ENCODE measurements around the gene SFMBT2. TPM values are rescaled to one million over a fixed set of nuclear protein-coding genes. Genes with fewer than 3 reads are reported as not detected.

SFMBT2 gene
- total RNA-seq, 1 experiment from 2014 or later, result 0.05 TPM

DNA sequence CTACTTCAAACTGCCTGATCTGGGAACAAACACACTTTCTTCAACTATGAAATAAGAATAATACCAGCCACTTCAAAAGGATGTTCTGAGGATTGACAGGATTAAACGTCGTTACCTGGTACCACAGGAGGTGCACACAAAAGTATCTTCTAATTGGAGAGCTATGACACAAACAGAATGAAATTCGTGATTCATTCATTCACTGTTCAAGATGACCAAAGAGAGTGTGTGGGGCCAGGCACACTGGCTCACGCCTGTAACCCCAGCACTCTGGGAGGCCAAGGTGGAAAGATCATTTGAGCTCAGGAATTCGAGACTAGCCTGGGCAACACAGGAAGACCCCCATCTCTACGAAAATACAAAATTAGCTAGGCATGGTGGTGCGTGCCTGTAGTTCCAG lies 50.9 kb downstream of the SFMBT2 start:
- H3K4me1 ChIP-seq (replicated peaks), result peaks cover 12% of the 10 kb centered on the region; the same call in 1 of the 2 replicates
- no peak overlapping the region for H3K27ac ChIP-seq
- no peaks in the 10 kb centered on the region for H3K9me3 ChIP-seq (replicated peaks)
- no peaks in the 10 kb centered on the region for H3K27me3 ChIP-seq (replicated peaks)
- no peak overlapping the region for H3K4me3 ChIP-seq
- H3K36me3 ChIP-seq, result no peaks in the 10 kb centered on the region
- DNase-seq (ENCODE audit: low read depth in 1 of 2, low spot score in 2 of 2), result no peak

DNA sequence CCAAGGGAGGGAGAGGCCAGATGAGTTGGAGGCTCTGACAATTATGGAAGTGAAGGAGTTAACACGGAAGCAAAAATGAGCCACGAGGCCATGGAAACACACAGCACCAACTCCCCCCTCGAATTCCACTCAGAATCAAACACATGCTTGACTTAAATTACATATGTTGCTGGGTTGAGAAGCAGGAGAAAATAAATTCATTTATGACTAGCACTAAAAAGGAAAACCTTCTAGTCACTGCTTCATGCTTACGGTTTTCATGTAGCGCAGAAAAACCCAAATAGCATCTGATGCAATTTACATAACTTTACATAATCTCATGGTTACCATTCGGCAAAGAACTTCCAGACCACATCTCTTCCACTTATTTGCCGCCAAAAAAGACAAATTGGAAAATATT lies 51.5 kb downstream of the SFMBT2 start:
- Histone ChIP-seq H3K4me3 (no peak overlapping the region), H3K27ac (no peak overlapping the region), H3K4me1 (replicated peaks) (peaks cover 12% of the 10 kb centered on the region), H3K9me3 (replicated peaks) (no peaks in the 10 kb centered on the region), H3K27me3 (replicated peaks) (no peaks in the 10 kb centered on the region), H3K36me3 (no peaks in the 10 kb centered on the region)
- DNase-seq (ENCODE audit: low read depth in 1 of 2, low spot score in 2 of 2), result no peak

DNA sequence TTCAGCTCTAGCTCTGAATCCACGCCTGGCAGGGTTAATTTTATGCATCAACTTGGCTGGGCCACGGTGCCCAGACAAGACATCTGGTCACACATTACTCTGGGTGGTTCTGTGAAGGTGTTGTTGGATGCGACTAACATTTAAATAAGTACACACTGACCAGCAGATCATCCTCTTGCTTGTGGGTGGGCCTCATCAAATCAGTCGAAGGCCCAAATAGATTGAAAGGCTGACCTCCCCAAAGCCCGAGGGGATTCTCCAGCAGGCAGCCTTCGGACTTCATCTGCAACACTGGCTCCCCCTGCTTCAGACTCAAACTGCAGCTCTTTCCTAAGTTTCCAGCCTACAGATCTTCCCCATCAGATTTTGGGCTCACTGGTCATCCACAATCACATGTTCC lies 53.6 kb downstream of the SFMBT2 start:
- H3K4me3 ChIP-seq, result no peak overlapping the region
- H3K27me3 ChIP-seq (replicated peaks), result no peaks in the 10 kb centered on the region
- DNase-seq (ENCODE audit: low read depth in 1 of 2, low spot score in 2 of 2), result no peak
- H3K36me3 ChIP-seq, result no peaks in the 10 kb centered on the region
- H3K27ac ChIP-seq, result no peak overlapping the region
- no peaks in the 10 kb centered on the region for H3K9me3 ChIP-seq (replicated peaks)
- H3K4me1 ChIP-seq (replicated peaks), result peaks cover 8% of the 10 kb centered on the region

DNA sequence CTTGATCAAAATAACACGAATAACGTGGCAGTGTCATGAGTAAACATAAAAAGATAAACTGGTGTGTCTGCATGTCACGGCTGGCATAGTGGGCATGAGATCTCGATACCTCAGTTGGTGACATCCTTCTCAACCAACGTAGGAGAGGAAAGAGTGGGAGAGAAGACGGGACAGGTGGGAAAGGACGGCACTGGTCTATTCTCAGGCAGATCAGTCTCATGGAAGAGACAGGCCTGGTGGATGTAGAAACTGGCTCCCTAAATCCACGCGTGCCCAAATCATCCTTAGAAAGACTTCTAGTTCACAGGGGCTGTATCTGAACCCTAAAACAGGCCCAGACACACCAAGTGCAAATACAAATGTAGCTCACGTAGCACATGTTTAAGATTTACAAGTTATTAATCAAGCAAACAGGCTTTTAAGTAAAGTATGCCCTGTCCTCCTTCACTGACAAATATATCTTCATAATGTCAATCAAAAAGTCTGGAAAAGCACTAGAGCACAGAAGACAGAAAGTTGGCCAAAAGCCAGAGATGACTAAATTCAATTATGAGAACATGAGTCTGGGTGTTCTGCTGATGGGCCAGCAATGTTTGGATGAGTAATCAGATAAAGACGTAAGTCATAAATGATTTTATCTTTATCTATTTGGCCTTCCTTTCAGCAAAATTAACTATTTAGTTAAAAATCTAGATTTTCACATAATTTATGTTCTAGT lies 56.3 kb downstream of the SFMBT2 start:
- DNase-seq (ENCODE audit: low read depth in 1 of 2, low spot score in 2 of 2), result peak in 1 of 2 experiments; percentile 28

DNA sequence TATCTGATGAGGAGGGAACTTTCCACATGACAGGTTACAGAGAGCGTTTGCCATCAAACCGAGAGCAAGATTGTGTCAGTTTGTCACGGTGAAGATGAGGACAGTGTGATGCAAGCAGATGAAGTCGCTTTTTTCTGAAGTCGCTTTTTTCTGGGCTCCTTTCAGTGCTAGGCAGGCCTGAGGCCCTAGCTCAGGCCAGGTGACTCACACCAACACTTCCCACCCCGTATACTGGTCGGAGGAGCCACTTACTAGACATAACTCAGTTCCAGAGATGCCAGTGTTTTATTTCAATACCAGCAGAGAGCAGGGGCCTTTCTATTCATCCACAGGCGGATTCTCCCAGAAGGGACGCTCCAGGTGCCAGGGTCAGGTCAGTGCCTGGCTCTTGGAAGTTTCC lies 58.9 kb downstream of the SFMBT2 start:
- no peaks in the 10 kb centered on the region for H3K27me3 ChIP-seq (replicated peaks)
- no peaks in the 10 kb centered on the region for H3K36me3 ChIP-seq
- H3K9me3 ChIP-seq (replicated peaks), result no peaks in the 10 kb centered on the region
- H3K4me1 ChIP-seq (replicated peaks), result no peaks in the 10 kb centered on the region; the same call in 1 of the 2 replicates
- no peak overlapping the region for H3K27ac ChIP-seq
- no peak for DNase-seq (ENCODE audit: low read depth in 1 of 2, low spot score in 2 of 2)
- no peak overlapping the region for H3K4me3 ChIP-seq

More for the DNA sequence above, 56.3 kb downstream of the SFMBT2 start:
- H3K4me3 ChIP-seq, result no peak overlapping the region
- no peaks in the 10 kb centered on the region for H3K27me3 ChIP-seq (replicated peaks)
- H3K27ac ChIP-seq, result no peak overlapping the region
- no peaks in the 10 kb centered on the region for H3K36me3 ChIP-seq
- H3K9me3 ChIP-seq (replicated peaks), result no peaks in the 10 kb centered on the region
- peaks cover under 1% of the 10 kb centered on the region; the same call in 1 of the 2 replicates for H3K4me1 ChIP-seq (replicated peaks)

DNA sequence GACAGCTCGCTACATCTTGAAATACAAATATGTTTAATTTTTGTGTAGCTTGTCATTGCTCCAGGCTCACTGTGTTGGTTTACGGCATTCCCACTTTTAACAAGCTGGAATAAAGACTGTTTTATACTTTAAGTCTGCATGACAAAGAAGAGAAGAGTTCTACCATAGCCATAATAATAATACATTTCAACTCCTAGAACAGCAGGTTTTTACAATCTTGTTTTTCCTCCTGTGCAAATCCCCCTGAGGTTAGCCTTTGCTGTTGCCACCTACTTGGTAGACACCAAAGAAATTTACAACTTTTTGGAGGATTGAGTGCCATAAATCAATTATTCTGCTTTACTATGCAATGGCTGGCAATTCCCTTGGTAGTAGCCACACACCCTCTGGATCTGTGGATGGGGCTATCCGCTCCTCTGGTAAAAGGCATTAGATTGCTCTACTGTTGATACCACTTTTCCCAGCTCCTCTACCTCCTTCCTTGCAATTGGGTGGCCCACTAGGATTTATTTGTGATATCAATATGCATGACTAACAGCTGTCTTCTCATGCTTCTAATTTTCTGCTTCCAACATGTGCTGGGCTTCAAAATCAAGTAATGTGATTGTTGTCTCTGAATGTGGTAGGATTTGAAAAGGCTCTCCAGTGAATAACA lies 60.2 kb downstream of the SFMBT2 start:
- H3K36me3 ChIP-seq, result no peaks in the 10 kb centered on the region
- no peak overlapping the region for H3K4me3 ChIP-seq
- no peaks in the 10 kb centered on the region for H3K9me3 ChIP-seq (replicated peaks)
- DNase-seq (ENCODE audit: low read depth in 1 of 2, low spot score in 2 of 2), result no peak
- no peaks in the 10 kb centered on the region for H3K27me3 ChIP-seq (replicated peaks)
- no peaks in the 10 kb centered on the region; the same call in 1 of the 2 replicates for H3K4me1 ChIP-seq (replicated peaks)
- no peak overlapping the region for H3K27ac ChIP-seq

DNA sequence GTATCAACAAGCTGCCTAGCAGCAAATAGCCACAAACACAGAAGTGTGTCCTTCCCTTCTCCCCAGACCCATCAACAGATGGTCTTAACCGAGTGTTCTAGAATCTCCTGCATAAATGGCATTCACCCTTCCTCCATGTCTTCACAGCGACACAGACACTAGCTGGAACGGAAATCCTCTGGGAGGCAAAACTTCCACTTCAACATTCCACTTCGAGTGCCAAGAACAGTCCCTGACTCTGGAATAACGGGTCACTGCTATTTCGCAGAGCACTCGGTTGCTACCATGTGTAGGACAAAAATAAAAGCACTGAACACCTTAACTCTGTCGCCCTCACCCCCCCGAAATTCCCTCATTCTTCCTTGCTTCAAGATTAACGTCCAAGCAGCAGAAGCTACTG lies 65.1 kb downstream of the SFMBT2 start:
- peaks cover 3% of the 10 kb centered on the region; the same call in 1 of the 2 replicates for H3K9me3 ChIP-seq (replicated peaks)
- H3K27ac ChIP-seq, result no peak overlapping the region
- DNase-seq (ENCODE audit: low read depth in 1 of 2, low spot score in 2 of 2), result no peak
- no peak overlapping the region for H3K4me3 ChIP-seq
- H3K36me3 ChIP-seq, result no peaks in the 10 kb centered on the region
- no peaks in the 10 kb centered on the region for H3K4me1 ChIP-seq (replicated peaks)
- no peaks in the 10 kb centered on the region for H3K27me3 ChIP-seq (replicated peaks)

DNA sequence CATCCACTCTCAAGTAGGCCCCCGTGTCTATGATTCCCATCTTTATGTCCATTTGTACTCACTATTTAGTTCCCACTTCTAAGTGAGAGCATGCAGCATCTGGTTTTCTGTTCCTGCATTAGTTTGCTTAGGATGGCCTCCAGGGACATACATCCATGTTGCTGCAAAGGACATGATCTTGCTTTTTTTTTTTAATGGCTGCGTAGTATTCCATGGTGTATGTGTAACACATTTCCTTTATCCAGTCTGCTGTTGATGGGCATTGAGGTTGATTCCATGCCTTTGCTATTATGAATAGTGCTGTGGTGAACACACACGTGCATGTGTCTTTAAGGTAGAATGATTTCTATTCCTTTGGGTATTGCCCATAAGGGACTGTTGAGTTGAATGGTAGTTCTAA lies 67.8 kb downstream of the SFMBT2 start:
- Histone ChIP-seq H3K4me3 (no peak overlapping the region), H3K27ac (no peak overlapping the region), H3K36me3 (no peaks in the 10 kb centered on the region), H3K4me1 (replicated peaks) (no peaks in the 10 kb centered on the region), H3K9me3 (replicated peaks) (peaks cover 3% of the 10 kb centered on the region; the same call in 1 of the 2 replicates), H3K27me3 (replicated peaks) (no peaks in the 10 kb centered on the region)
- DNase-seq (ENCODE audit: low read depth in 1 of 2, low spot score in 2 of 2), result no peak

DNA sequence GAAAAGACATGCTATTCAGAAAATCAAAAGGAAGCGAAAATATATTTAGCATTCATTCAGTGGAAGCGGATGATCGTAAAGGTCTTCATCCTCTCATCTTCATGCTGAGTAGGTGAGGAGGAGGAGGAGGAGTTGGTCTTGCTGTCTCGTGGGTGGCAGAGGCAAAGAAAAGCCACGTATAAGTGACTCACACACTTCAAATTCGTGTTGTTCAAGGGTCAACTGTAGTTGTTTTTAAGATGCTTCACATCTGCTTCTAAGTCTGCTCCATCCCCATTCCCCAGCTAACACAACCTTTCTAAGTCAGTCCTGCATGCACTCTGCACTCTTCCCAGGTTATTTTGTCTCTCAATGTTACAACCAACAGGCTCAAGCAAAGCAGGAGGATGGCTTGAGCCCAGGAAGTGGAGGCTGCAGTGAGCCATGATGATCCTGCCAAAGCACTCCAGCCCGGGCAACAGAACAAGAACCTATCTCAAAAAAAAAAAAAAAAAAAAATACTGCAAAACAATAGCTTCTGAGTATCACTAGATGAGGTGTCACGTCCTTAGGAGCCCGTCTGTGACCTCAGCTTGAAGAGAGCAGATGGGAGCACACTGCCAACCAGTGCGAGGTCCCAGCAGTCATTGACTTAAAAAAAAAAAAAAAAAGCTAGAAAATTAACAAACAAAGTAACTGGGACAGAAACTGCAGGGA lies 70.5 kb downstream of the SFMBT2 start:
- Histone ChIP-seq H3K27ac (no peak overlapping the region), H3K4me1 (replicated peaks) (no peaks in the 10 kb centered on the region), H3K9me3 (replicated peaks) (peaks cover 3% of the 10 kb centered on the region; the same call in 1 of the 2 replicates), H3K4me3 (no peak overlapping the region), H3K36me3 (no peaks in the 10 kb centered on the region), H3K27me3 (replicated peaks) (no peaks in the 10 kb centered on the region)
- no peak for DNase-seq (ENCODE audit: low read depth in 1 of 2, low spot score in 2 of 2)

DNA sequence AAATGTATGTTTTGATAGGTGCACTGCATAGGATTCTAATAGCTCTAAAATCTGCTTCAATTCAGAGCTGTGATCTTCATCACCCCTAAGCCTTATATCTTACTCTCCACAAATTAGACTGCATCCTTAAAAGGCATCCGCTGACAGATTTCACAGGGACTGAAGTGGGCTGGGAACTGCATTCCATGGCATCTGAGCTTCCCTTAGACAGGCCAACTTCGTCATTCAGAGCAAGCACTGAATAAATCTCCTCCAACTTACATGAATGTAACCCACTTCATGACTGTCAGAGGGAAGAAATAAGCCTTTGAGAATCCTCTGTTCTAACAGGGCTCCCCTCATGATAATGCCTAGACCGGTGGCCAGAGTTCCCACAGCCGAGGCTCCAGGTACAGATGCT lies 71.3 kb downstream of the SFMBT2 start:
- Histone ChIP-seq H3K9me3 (replicated peaks) (peaks cover 3% of the 10 kb centered on the region; the same call in 1 of the 2 replicates), H3K27ac (no peak overlapping the region), H3K27me3 (replicated peaks) (no peaks in the 10 kb centered on the region), H3K4me1 (replicated peaks) (no peaks in the 10 kb centered on the region), H3K4me3 (no peak overlapping the region), H3K36me3 (no peaks in the 10 kb centered on the region)
- DNase-seq (ENCODE audit: low read depth in 1 of 2, low spot score in 2 of 2), result no peak

DNA sequence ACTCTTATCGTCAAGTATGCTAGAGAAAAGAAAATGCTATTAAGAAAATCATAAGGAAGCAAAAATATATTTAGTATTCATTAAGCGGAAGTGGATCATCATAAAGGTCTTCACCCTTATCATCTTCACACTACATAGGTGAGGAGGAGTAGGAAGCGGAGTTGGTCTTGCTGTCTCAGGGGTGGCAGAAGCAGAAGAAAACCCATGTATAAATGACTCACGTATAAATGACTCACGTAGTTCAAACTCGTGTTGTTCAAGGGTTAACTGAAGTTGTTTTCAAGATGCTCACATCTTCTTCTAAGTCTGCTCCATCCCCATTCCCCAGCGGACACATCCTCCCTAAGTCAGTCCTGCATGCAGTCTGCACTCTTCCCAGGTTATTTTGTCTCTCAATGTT lies 72.4 kb downstream of the SFMBT2 start:
- Histone ChIP-seq H3K4me3 (no peak overlapping the region), H3K4me1 (replicated peaks) (no peaks in the 10 kb centered on the region), H3K27ac (no peak overlapping the region), H3K36me3 (no peaks in the 10 kb centered on the region), H3K27me3 (replicated peaks) (no peaks in the 10 kb centered on the region), H3K9me3 (replicated peaks) (no peaks in the 10 kb centered on the region)
- no peak for DNase-seq (ENCODE audit: low read depth in 1 of 2, low spot score in 2 of 2)

DNA sequence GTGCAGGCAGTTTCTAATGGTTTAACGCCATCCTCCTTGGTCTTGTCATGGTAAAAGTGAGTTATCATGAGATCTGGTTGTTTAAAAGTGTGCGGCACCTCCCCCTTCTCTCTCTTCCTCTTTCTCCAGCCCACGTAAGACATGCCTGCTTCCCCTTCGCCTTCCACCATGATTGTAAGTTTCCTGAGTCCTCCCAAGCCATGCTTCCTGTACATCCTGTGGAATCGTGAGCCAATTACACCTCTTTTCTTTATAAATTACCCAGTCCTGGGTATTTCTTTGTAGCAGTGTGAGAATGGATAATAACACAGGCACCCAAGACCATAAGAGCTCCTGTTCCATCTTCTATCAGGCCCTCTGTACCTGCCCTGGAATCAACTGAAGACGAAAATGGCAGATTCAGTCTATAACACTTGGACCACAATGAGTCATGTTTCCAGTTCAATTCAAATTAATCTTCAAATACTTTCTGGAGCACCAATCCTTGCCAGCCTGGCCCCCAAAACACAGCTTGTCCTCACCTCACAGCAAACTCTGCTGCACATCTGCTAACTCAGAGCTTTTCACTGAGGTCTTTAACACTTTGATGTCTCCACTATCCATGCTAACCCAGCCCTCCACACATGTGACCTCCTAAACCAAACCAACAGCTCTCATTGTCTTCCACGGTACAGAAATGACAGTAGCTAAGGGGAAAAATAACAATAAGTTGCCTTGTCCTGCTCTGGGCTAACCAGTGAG lies 73.2 kb downstream of the SFMBT2 start:
- DNase-seq (ENCODE audit: low read depth in 1 of 2, low spot score in 2 of 2), result no peak
- Histone ChIP-seq H3K4me3 (no peak overlapping the region), H3K27ac (no peak overlapping the region), H3K9me3 (replicated peaks) (no peaks in the 10 kb centered on the region), H3K4me1 (replicated peaks) (no peaks in the 10 kb centered on the region), H3K27me3 (replicated peaks) (no peaks in the 10 kb centered on the region), H3K36me3 (no peaks in the 10 kb centered on the region)

DNA sequence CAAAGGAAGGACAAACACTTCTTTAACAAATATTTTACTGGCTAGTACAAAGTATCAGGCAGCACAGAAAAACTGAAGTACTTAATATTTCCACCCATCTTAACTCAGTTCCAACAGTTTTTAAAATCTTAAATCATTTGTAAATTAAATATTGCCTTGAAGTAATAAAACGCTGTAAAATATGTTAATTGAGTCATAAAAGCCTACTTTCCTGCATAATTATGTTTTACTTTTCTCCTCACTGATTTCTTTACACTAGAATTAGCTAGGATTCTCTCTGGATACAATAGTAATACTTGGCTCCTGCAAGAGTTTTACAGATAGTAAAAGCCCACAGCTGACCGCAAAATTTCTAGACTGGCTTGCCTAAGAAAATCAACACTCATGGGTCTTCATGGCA lies 74.9 kb downstream of the SFMBT2 start:
- Histone ChIP-seq H3K4me3 (no peak overlapping the region), H3K27me3 (replicated peaks) (no peaks in the 10 kb centered on the region), H3K4me1 (replicated peaks) (no peaks in the 10 kb centered on the region), H3K27ac (no peak overlapping the region), H3K9me3 (replicated peaks) (no peaks in the 10 kb centered on the region), H3K36me3 (no peaks in the 10 kb centered on the region)
- no peak for DNase-seq (ENCODE audit: low read depth in 1 of 2, low spot score in 2 of 2)

DNA sequence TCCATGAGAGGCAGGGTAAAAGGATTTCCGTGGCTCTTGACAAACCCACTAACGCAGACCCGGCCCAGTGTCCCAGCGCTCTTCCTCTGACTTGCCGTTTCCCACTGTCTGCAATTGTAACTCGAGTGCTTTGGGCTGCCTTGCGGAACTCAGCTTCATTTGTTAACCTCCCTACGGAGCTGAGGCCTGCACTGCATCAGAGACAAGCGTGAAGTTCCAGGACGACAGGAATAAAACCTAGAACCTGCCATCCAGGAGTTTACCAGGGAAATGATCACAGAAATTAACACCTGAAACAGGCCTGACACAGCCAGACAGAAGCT lies 76.2 kb downstream of the SFMBT2 start:
- H3K4me3 ChIP-seq, result no peak overlapping the region
- no peaks in the 10 kb centered on the region for H3K9me3 ChIP-seq (replicated peaks)
- DNase-seq (ENCODE audit: low read depth in 1 of 2, low spot score in 2 of 2), result no peak
- H3K27me3 ChIP-seq (replicated peaks), result no peaks in the 10 kb centered on the region
- no peaks in the 10 kb centered on the region for H3K36me3 ChIP-seq
- H3K27ac ChIP-seq, result no peak overlapping the region
- no peaks in the 10 kb centered on the region for H3K4me1 ChIP-seq (replicated peaks)
